Measurements from ENCODE around the gene EZH2. TPM values are rescaled to one million over a fixed set of nuclear protein-coding genes. Genes with fewer than 3 reads are reported as not detected.

EZH2 gene
- polyA plus RNA-seq, 1 of the 3 experiments (the other 2 are of a cell fraction), result 30.6 TPM

- H3K4me3 ChIP-seq (ENCODE audit: low read depth in 2 of 2, low read length in 1 of 2), result no peak overlapping the region
- peaks cover 12% of the 10 kb centered on the region for H3F3A ChIP-seq (replicated peaks; ENCODE audit: insufficient read depth)
- H3K9ac ChIP-seq, result no peak overlapping the region
- H3K4me1 ChIP-seq (ENCODE audit: control insufficient read depth in 1 of 2, insufficient read depth in 2 of 2, low read depth in 1 of 2, low read length in 1 of 2), result peaks cover 10 to 15% of the 10 kb centered on the region in 2 experiments
- CTCF ChIA-PET, result interaction anchor here (1.0 to 1.5 kb wide), 5 partner anchors 12 to 152 kb away, joined by 3 to 4 read pairs (median 3); no protein-coding TSS in a partner anchor
- H3K9me3 ChIP-seq, result no peaks in the 10 kb centered on the region
- POLR2A ChIA-PET, result no interaction called here
- TF ChIP-seq PBX3 (IDR thresholded peaks at IDR 0.05) (no peak), MEF2A (IDR thresholded peaks at IDR 0.05; ENCODE audit: borderline replicate concordance, low read depth) (no peak), USF2 (IDR thresholded peaks at IDR 0.05; ENCODE audit: borderline replicate concordance, low read depth, low read length) (no peak), POLR2AphosphoS5 (IDR thresholded peaks at IDR 0.05; ENCODE audit: low read depth, low read length) (no peak)
- H2AFZ ChIP-seq (ENCODE audit: low read depth), result no peak overlapping the region
- H3K27me3 ChIP-seq (ENCODE audit: insufficient read depth), result no peaks in the 10 kb centered on the region
- peak overlapping the region in 1 of 2 experiments; percentile 5; a peak in 1 of 4 replicates for H3K27ac ChIP-seq (ENCODE audit: low read depth in 2 of 2, low read length in 1 of 2)
- peaks cover 2% of the 10 kb centered on the region; the same call in 1 of the 2 replicates for H3K79me2 ChIP-seq (ENCODE audit: insufficient read depth)
- no peaks in the 10 kb centered on the region for H4K20me1 ChIP-seq (ENCODE audit: insufficient read depth)
- 95% methylated on average over 3 of the region's 3 CpGs for WGBS (ENCODE audit: low lambda C conversion rate)
- H3K9me2 ChIP-seq, result no peaks in the 10 kb centered on the region
- no peak overlapping the region for H3K4me2 ChIP-seq
- no peak for DNase-seq
- H3K36me3 ChIP-seq (replicated peaks in 1 of 2; ENCODE audit: control insufficient read depth in 1 of 2, insufficient read depth in 2 of 2, low read length in 1 of 2), result peaks cover 75 to 80% of the 10 kb centered on the region in 2 experiments
These were observed 68.5 kb downstream of the EZH2 start for GRCh38 chr7:148815612-148816011.

- no peaks in the 10 kb centered on the region for H3K9me3 ChIP-seq
- peaks cover 78 to 85% of the 10 kb centered on the region in 2 experiments for H3K36me3 ChIP-seq (replicated peaks in 1 of 2; ENCODE audit: control insufficient read depth in 1 of 2, insufficient read depth in 2 of 2, low read length in 1 of 2)
- no peak for TF ChIP-seq NRF1 (IDR thresholded peaks at IDR 0.05; ENCODE audit: low read depth, low read length)
- 0 out of 2 replicates have a peak, but pooled peaks have one; percentile 17 for TF ChIP-seq RCOR1 (IDR thresholded peaks at IDR 0.05; ENCODE audit: low read length)
- TF ChIP-seq FOSL2 (IDR thresholded peaks at IDR 0.05; ENCODE audit: borderline replicate concordance, low read depth), result no peak
- no peak for TF ChIP-seq SIN3A (IDR thresholded peaks at IDR 0.05; ENCODE audit: borderline replicate concordance, low read depth, low read length)
- no peak for TF ChIP-seq POLR2AphosphoS5 (IDR thresholded peaks at IDR 0.05; ENCODE audit: low read depth, low read length)
- TF ChIP-seq GATA2 (CRISPR knock-in tag; IDR thresholded peaks at IDR 0.05), result peak; percentile 17; the same call in 1 of the 2 replicates
- no peak for TF ChIP-seq RXRA (IDR thresholded peaks at IDR 0.05; ENCODE audit: borderline replicate concordance, low read depth)
- no peak for TF ChIP-seq TAF1 (IDR thresholded peaks at IDR 0.05; ENCODE audit: borderline replicate concordance, low read depth, low read length)
- H3F3A ChIP-seq (replicated peaks; ENCODE audit: insufficient read depth), result peaks cover 7% of the 10 kb centered on the region
- H3K9ac ChIP-seq, result no peak overlapping the region
- H3K4me2 ChIP-seq, result no peak overlapping the region
- ChIA-PET CTCF (interaction anchor here (0.9 to 1.3 kb wide), 5 partner anchors 9 to 153 kb away, joined by 3 to 4 read pairs (median 3); no protein-coding TSS in a partner anchor), POLR2A (no interaction called here)
- H3K27me3 ChIP-seq (ENCODE audit: insufficient read depth), result no peaks in the 10 kb centered on the region
- H3K27ac ChIP-seq (ENCODE audit: low read depth in 2 of 2, low read length in 1 of 2), result peak overlapping the region in 1 of 2 experiments; percentile 5; a peak in 1 of 4 replicates
- DNase-seq, result no peak
- no peaks in the 10 kb centered on the region for H4K20me1 ChIP-seq (ENCODE audit: insufficient read depth)
- WGBS (ENCODE audit: low lambda C conversion rate), result 74% methylated on average over 10 of the region's 10 CpGs
- H3K4me3 ChIP-seq (ENCODE audit: low read depth in 2 of 2, low read length in 1 of 2), result no peak overlapping the region
- no peaks in the 10 kb centered on the region for H3K9me2 ChIP-seq
- H2AFZ ChIP-seq (ENCODE audit: low read depth), result no peak overlapping the region
- peaks cover 7 to 9% of the 10 kb centered on the region in 2 experiments for H3K4me1 ChIP-seq (ENCODE audit: control insufficient read depth in 1 of 2, insufficient read depth in 2 of 2, low read depth in 1 of 2, low read length in 1 of 2)
- no peaks in the 10 kb centered on the region; the same call in 1 of the 2 replicates for H3K79me2 ChIP-seq (ENCODE audit: insufficient read depth)
These were observed 69.0 kb downstream of the EZH2 start for GRCh38 chr7:148814922-148815559.

All from SK-N-SH (cell line).